Endodermal cell (in vitro differentiated cells): ENCODE measurements around the gene BAG5. TPM values are rescaled to one million over a fixed set of nuclear protein-coding genes. Genes with fewer than 3 reads are reported as not detected.

Experiments
- DNase-seq: peaks from one replicate; pipeline ENCODE4 v3.0.0-alpha.2; 2017
- H3K27ac ChIP-seq: 2 replicates; pipeline ENCODE4 v1.5.1; 2013; ENCODE audit warnings: mild to moderate bottlenecking, low read depth, low read length, moderate library complexity
- H3K27me3 ChIP-seq: 2 replicates; pipeline ENCODE4 v1.6.1; 2013; ENCODE audit warnings: mild to moderate bottlenecking, low read length, moderate library complexity; ENCODE audit not compliant: insufficient read depth, control insufficient read depth, poor library complexity, severe bottlenecking
- H3K36me3 ChIP-seq: 2 replicates; pipeline ENCODE4 v1.7.0; 2013; ENCODE audit warnings: mild to moderate bottlenecking, low read length, moderate library complexity; ENCODE audit not compliant: control insufficient read depth, insufficient read depth
- H3K4me1 ChIP-seq: one replicate; pipeline ENCODE4 v1.7.0; 2013; ENCODE audit warnings: low read length; ENCODE audit not compliant: control insufficient read depth, insufficient read depth
- H3K4me3 ChIP-seq: 2 replicates; pipeline ENCODE4 v1.5.1; 2013; ENCODE audit warnings: mild to moderate bottlenecking, low read length, moderate library complexity
- H3K9ac ChIP-seq: 2 replicates; pipeline ENCODE4 v1.6.1; 2013; ENCODE audit warnings: mild to moderate bottlenecking, low read length, moderate library complexity; ENCODE audit not compliant: poor library complexity, severe bottlenecking; ENCODE audit errors: extremely low read depth
- H3K9me3 ChIP-seq: 2 replicates; pipeline ENCODE4 v1.6.1; 2013; ENCODE audit warnings: mild to moderate bottlenecking, low read length, moderate library complexity; ENCODE audit not compliant: control insufficient read depth
- H3K27ac Mint-ChIP-seq: 2 replicates; pipeline ENCODE4 v1.8.0; 2020; ENCODE audit warnings: mixed read lengths
- H3K27me3 Mint-ChIP-seq: 2 replicates; pipeline ENCODE4 v1.8.0; 2021; ENCODE audit warnings: mild to moderate bottlenecking, mixed read lengths; ENCODE audit not compliant: insufficient read depth
- H3K36me3 Mint-ChIP-seq: 2 replicates; pipeline ENCODE4 v1.8.0; 2020; ENCODE audit warnings: low read depth, mixed read lengths
- H3K4me1 Mint-ChIP-seq: 2 replicates; pipeline ENCODE4 v1.8.0; 2020; ENCODE audit warnings: mixed read lengths
- H3K4me3 Mint-ChIP-seq: 2 replicates; pipeline ENCODE4 v1.8.0; 2020; ENCODE audit warnings: mild to moderate bottlenecking, moderate library complexity, mixed read lengths
- H3K9me3 Mint-ChIP-seq: 2 replicates; pipeline ENCODE4 v1.8.0; 2020; ENCODE audit warnings: mild to moderate bottlenecking, mixed read lengths
- WGBS, 2 experiments: methylation state at CpG; one replicate each; pipeline versions ENCODE4 v1.1.5 to v1.1.7; 2013; ENCODE audit warnings: missing lambda C conversion rate in 2 of 2, mixed read lengths in 1 of 2; ENCODE audit not compliant: insufficient coverage in 1 of 2, insufficient read length in 1 of 2; 5-methylcytosine and 5-hydroxymethylcytosine counted together
- total RNA-seq, 2 donors: library from RNA; stranded (reverse); fragmentation: NEBNext Ultra II Directional in 1 of 2; extraction: Animal tissue kit (Norgen Biotek cat#: 25700) in 1 of 2; gene quantifications; 2 replicates in 1 of 2; 3 replicates in 1 of 2; pipeline ENCODE4 v1.2.1, GENCODE V29; 2021
- TF ChIP-seq, protein P1 (sequence below): fragments of 200-600 bp; sonication (generic); conservative IDR thresholded peaks from 2 replicates; pipeline ENCODE4 v1.5.0; 2021; ENCODE audit warnings: antibody characterized with exemption, mild to moderate bottlenecking

BAG5 gene
- total RNA-seq, 2 donors from 2014 or later, result 27.6 to 28.1 TPM

DNA sequence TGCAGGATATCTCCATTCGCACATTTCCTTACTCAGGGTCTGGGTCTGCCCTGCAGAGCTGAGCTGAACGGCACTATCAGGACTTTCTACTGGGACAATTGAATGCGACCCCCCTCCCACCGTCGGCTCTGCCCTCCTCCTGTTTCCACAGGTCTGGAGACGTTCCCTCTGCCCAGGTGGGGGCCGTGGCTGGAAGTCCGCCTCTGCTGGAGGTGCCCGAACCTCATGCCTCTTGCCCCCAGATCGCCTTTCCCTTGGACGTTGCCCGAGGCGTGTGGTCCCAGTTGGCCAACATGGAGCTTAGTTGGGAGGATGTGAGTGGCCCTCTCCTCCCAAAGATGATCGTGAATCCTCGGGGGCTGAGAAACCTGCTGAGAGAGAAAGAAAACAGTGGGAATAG lies 45.4 kb upstream of the BAG5 start:
- H3K27ac Mint-ChIP-seq, result no peak overlapping the region
- peaks cover 5% of the 10 kb centered on the region for H3K36me3 Mint-ChIP-seq
- H3K4me1 ChIP-seq, result peaks cover 4% of the 10 kb centered on the region
- H3K27me3 ChIP-seq, result peaks cover 24% of the 10 kb centered on the region
- WGBS, 2 experiments, result 44 to 52% methylated on average over 3 to 15 of the region's 15 CpGs
- H3K27me3 Mint-ChIP-seq, result peaks cover 20% of the 10 kb centered on the region
- no peaks in the 10 kb centered on the region for H3K36me3 ChIP-seq
- H3K4me3 ChIP-seq, result no peak overlapping the region
- H3K9me3 Mint-ChIP-seq, result peaks cover 25% of the 10 kb centered on the region
- TF ChIP-seq, protein P1, sequence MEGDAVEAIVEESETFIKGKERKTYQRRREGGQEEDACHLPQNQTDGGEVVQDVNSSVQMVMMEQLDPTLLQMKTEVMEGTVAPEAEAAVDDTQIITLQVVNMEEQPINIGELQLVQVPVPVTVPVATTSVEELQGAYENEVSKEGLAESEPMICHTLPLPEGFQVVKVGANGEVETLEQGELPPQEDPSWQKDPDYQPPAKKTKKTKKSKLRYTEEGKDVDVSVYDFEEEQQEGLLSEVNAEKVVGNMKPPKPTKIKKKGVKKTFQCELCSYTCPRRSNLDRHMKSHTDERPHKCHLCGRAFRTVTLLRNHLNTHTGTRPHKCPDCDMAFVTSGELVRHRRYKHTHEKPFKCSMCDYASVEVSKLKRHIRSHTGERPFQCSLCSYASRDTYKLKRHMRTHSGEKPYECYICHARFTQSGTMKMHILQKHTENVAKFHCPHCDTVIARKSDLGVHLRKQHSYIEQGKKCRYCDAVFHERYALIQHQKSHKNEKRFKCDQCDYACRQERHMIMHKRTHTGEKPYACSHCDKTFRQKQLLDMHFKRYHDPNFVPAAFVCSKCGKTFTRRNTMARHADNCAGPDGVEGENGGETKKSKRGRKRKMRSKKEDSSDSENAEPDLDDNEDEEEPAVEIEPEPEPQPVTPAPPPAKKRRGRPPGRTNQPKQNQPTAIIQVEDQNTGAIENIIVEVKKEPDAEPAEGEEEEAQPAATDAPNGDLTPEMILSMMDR, result no peak
- no peak for DNase-seq
- H3K4me1 Mint-ChIP-seq, result peaks cover 11% of the 10 kb centered on the region
- peak overlapping the region; percentile 34 for H3K27ac ChIP-seq
- no peak overlapping the region for H3K4me3 Mint-ChIP-seq
- peaks cover 13% of the 10 kb centered on the region for H3K9me3 ChIP-seq
- no peak overlapping the region for H3K9ac ChIP-seq

DNA sequence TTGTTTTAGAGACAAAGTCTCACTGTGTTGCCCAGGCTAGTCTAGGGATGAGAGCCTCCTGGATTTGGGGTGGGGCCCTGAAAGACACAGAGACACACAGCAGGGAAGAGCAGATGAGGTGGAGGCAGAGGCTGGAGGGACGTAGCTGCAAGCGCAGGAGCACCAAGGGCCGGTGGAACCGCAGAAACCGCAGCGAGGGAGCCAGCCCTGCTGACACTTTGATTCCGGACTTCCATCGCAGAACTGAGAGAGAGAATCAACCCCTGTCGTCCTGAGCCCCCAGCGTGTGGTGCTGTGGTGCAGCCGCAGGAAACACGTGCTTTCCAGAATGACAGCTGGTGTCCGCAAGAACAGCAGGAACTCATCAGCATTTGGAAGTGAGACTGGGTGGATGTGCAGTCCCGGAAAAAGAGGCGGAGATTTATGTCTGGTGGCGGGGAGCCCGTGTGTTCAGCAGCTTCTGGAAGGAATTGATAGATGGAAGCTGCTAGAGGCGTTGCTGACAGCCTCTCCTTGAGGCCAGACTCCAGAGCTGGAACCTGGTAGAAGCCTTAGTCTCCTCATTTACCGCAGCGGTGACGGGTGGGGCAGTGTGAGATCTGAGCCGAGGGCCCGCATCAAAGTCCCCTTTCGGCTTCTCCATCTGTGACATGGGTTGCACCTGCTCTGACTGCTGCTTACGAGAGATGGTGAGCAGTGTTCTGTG lies 44.7 kb upstream of the BAG5 start:
- H3K27me3 ChIP-seq, result peaks cover 24% of the 10 kb centered on the region
- peak; percentile 65 for DNase-seq
- no peaks in the 10 kb centered on the region for H3K36me3 ChIP-seq
- no peak overlapping the region for H3K27ac Mint-ChIP-seq
- peaks cover 4% of the 10 kb centered on the region for H3K4me1 ChIP-seq
- no peak overlapping the region for H3K4me3 ChIP-seq
- H3K36me3 Mint-ChIP-seq, result peaks cover 5% of the 10 kb centered on the region
- peaks cover 13% of the 10 kb centered on the region for H3K9me3 ChIP-seq
- H3K27me3 Mint-ChIP-seq, result peaks cover 20% of the 10 kb centered on the region
- H3K9ac ChIP-seq, result no peak overlapping the region
- peaks cover 20% of the 10 kb centered on the region for H3K9me3 Mint-ChIP-seq
- TF ChIP-seq, protein P1, result no peak
- peak overlapping the region; percentile 34 for H3K27ac ChIP-seq
- no peak overlapping the region for H3K4me3 Mint-ChIP-seq
- peaks cover 11% of the 10 kb centered on the region for H3K4me1 Mint-ChIP-seq
- 20 to 26% methylated on average over 12 to 25 of the region's 25 CpGs for WGBS, 2 experiments

DNA sequence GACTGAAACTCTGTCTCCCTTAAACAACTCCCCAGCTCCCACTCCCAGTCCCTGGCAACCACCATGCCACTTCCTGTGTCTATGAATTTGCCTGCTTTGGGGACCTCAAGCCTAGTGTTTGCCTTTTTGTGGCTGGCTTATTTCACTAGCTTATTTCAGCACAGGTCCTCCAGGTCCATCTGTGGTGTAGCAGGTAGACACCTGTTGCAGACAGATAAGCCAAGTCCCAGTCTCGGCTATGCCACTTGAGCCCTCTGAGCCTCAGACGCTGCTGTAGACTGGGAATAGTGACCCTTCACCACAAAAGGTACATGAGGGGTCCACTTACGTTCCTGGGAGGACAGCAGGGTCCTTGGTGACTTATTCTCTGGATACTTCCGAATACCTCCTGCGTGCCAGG lies 42.2 kb upstream of the BAG5 start:
- H3K36me3 Mint-ChIP-seq, result peaks cover 4% of the 10 kb centered on the region
- peaks cover 11% of the 10 kb centered on the region for H3K4me1 Mint-ChIP-seq
- Histone ChIP-seq H3K27me3 (peaks cover 24% of the 10 kb centered on the region), H3K9me3 (peaks cover 13% of the 10 kb centered on the region), H3K4me3 (no peak overlapping the region), H3K27ac (no peak overlapping the region), H3K4me1 (peaks cover 4% of the 10 kb centered on the region), H3K36me3 (no peaks in the 10 kb centered on the region), H3K9ac (no peak overlapping the region)
- H3K27me3 Mint-ChIP-seq, result peaks cover 18% of the 10 kb centered on the region
- no peak overlapping the region for H3K4me3 Mint-ChIP-seq
- WGBS, 2 experiments, result 91 to 97% methylated on average over 3 to 5 of the region's 5 CpGs
- no peak for DNase-seq
- TF ChIP-seq, protein P1, result no peak
- peaks cover 5% of the 10 kb centered on the region for H3K9me3 Mint-ChIP-seq
- H3K27ac Mint-ChIP-seq, result no peak overlapping the region
